Activated naive CD8-positive, alpha-beta T cell (primary cell): ENCODE data around the gene TEKTIP1.
"Not testable (repeated sequence)": the region's sequence is repeated elsewhere in the genome, so short reads cannot be mapped to it uniquely, and the experiment has no call there.

Experiments used
- H3K27ac Mint-ChIP-seq: one replicate; pipeline ENCODE4 v1.8.0; 2021; ENCODE audit warnings: mixed read lengths
- H3K27me3 Mint-ChIP-seq: one replicate; pipeline ENCODE4 v1.8.0; 2021; ENCODE audit warnings: mixed read lengths
- H3K36me3 Mint-ChIP-seq: one replicate; pipeline ENCODE4 v1.8.0; 2021; ENCODE audit warnings: mixed read lengths
- H3K4me1 Mint-ChIP-seq: one replicate; pipeline ENCODE4 v1.8.0; 2021; ENCODE audit warnings: low read depth, mixed read lengths
- H3K4me3 Mint-ChIP-seq: one replicate; pipeline ENCODE4 v1.8.0; 2021; ENCODE audit warnings: mild to moderate bottlenecking, mixed read lengths
- H3K9me3 Mint-ChIP-seq: one replicate; pipeline ENCODE4 v1.8.0; 2021; ENCODE audit warnings: low read depth, mixed read lengths

TEKTIP1 gene

DNA sequence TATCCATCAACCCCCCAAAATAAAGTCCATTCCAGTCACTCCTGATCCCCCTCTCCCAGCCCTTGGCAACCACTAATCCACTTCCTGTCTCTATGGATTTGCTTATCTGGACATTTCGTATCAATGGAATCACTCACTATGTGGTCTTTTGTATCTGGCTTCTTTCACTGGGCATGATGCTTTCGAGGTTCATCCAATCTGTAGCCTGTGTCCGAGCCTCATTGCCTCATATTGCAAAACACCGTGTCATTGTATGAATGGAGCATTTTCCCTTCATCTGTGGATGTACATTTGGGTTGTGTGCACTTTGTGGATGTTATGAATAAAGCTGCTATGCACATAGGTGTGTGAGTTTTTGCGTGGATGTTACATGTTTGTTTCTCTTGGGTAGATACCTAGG is 34.2 kb upstream of the TEKTIP1 start:
- Mint-ChIP-seq H3K27me3 (no peaks in the 10 kb centered on the region), H3K4me1 (peaks cover 43% of the 10 kb centered on the region), H3K9me3 (no peaks in the 10 kb centered on the region), H3K4me3 (peak overlapping the region; percentile 97), H3K36me3 (peaks cover 3% of the 10 kb centered on the region), H3K27ac (peak overlapping the region; percentile 98)

DNA sequence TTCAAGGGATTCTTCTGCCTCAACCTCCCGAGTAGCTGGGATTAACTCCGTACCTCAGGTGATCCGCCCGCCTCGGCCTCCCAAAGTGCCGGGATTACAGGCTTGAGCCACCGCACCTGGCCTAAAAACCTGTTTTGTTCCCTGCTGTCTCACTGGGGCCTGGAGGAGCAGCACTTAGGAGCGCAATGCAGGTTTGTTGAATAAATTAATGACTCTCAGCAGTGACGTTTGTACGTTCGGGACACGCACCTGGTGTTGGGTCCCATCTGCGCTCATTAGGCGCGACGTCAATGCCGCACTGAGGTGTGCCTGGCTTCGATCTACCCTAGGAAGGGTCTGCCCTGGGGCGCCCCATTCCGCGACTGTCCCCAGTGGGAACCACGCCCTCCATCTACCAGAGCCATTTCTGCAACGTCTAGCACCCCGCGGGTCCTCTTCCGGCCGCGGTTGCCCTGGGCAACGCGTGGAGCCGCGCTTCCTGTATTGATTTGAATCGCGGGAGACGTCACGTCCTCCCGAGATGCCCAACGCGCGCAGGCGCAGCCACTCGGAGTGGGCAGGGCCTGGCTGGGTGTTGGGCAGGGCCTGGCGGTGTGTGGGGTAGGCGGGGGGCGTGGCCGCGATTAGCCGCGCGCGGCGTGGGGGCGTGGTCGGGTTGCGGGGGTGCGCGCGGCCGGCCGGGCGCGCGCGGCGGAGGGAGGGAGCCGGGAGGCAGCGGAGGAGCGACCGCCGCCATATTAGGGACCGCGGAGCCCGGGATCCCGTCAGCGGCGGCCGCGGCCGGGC is 33.2 kb upstream of the TEKTIP1 start, which contains the start of gene FZR1:
Gene FZR1, plus strand, starts transcription at position 714 of the 786 bp plus-strand sequence. CDS start 16,679 bp downstream, outside the sequence.
- Mint-ChIP-seq H3K4me3 (peak within 1 kb of the TSS; percentile 97), H3K9me3 (no peaks in the 10 kb centered on the region), H3K36me3 (peaks cover 3% of the 10 kb centered on the region), H3K27ac (peak within 1 kb of the TSS; percentile 98), H3K4me1 (peaks cover 42% of the 10 kb centered on the region), H3K27me3 (no peaks in the 10 kb centered on the region)

DNA sequence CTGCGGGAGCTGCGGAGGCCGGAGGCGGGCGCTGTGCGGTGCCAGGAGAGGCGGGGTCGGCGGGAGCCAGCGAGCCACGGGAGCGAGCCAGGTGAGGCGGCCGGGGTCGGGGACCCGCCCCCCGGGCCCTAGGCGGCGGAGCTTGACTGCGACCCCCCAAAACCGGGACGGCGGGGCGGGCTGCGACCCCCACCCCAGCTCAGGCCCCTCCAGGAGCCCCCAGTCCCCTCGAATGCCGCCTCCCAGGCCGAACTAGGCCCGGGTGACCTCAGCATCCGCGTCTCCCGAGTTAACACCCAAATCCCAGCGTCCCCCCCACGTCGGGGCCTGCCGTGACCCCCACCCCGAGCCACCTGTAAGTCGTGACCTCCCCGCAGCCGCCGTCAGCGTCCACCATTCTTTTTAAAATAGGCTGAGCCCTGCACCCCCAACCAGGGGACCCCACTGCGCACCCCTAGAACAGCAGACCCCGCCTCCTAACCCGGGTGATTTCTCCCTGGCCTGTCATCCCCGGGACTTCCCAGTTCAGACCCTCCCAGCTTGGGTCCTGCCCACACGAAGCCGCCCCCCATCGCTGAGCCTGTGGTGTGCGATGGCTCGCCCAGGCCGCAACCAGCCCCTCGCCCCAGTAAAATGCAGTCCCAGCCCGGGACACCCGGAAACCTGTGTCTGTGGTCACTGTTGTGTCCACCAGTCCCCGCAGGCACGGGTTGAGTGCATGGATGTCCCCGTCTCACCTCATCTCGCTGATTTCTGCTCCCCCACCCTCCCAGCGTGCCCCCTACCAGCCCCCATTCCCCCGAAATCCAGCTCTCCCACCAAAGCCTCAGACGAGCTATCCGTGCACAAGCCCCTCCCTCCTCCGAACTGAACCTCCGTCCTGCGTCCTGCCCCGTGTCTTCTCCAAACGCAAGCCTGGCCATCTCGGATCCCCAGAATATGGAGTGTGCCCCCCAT is 32.3 kb upstream of the TEKTIP1 start:
- Mint-ChIP-seq H3K9me3 (no peaks in the 10 kb centered on the region), H3K4me3 (peak overlapping the region; percentile 89), H3K27ac (peak overlapping the region; percentile 46), H3K4me1 (peaks cover 42% of the 10 kb centered on the region), H3K36me3 (peaks cover 3% of the 10 kb centered on the region), H3K27me3 (no peaks in the 10 kb centered on the region)

- no peaks in the 10 kb centered on the region for H3K9me3 Mint-ChIP-seq
- H3K4me3 Mint-ChIP-seq: peak overlapping the region; percentile 89
- H3K4me1 Mint-ChIP-seq: peaks cover 42% of the 10 kb centered on the region
- H3K36me3 Mint-ChIP-seq: peaks cover 3% of the 10 kb centered on the region
- H3K27ac Mint-ChIP-seq: peak overlapping the region; percentile 46
- H3K27me3 Mint-ChIP-seq: no peaks in the 10 kb centered on the region
These were observed 31.4 kb upstream of the TEKTIP1 start for GRCh38 chr19:3507371-3508120.

DNA sequence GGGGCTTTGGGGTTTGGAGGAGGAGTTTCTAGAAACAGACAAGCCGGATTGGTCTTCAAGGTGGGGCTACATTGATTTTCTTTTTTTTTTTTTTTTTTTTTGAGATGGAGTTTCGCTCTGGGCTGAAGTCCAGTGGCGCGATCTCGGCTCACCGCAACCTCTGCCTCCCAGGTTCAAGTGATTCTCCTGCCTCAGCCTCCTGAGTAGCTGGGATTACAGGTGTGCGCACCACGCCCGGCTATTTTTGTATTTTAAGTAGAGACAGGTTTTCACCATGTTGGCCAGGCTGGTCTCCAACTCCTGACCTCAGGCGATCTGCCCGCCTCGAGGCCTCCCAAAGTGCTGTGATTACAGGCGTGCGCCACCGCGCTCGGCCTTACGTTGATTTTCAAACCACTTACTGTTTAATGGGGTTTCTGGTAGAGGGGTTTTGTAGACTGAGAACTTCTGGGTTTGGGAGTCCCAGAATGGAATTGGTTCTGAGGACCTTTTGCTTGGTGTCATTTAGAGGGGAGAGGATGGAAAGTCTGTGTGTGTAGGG is 30.8 kb upstream of the TEKTIP1 start:
- Mint-ChIP-seq H3K4me1 (peaks cover 42% of the 10 kb centered on the region), H3K4me3 (peak overlapping the region; percentile 65)
- not testable (repeated sequence) for H3K36me3 Mint-ChIP-seq, H3K9me3 Mint-ChIP-seq, H3K27me3 Mint-ChIP-seq, H3K27ac Mint-ChIP-seq

DNA sequence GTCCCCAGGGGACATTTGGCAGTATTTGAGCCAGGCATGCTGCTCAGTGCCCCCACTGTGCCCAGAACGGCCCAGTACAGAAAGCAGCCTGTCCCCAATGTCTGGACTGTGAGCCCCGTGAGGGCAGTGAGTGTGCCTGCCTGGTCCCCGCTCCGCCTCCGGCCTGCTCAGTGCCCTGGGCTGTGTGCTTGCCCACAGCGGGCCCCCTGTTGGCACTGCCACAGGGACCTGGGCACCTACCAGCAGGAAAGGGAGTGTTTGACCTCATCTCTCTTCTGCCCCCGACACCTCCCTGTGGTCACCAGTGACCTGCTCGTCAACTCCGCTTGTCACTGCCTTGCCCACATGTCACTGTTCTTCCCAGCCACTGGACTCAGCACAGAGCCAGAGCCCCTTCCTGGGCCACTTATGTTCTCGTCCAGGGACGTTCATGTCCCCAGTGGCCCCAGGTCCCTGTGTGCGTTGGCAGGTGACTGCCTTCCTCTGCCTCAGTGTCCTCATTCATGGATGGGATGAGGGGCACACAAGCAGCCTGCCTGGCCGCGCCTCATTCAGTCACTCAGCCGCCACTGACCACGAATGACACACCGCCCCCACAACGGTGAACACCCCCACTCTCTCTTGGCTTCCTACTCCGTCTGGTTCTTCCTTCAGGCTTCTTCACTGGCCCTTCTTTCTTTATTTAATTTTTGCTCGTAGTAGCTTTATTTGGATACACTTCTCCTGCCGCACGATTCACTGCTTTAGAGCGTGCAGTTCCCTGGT is 30.0 kb upstream of the TEKTIP1 start:
- Mint-ChIP-seq H3K9me3 (no peaks in the 10 kb centered on the region), H3K4me3 (peak overlapping the region; percentile 43), H3K4me1 (peaks cover 42% of the 10 kb centered on the region), H3K27me3 (no peaks in the 10 kb centered on the region), H3K27ac (peak overlapping the region; percentile 24), H3K36me3 (peaks cover 3% of the 10 kb centered on the region)

DNA sequence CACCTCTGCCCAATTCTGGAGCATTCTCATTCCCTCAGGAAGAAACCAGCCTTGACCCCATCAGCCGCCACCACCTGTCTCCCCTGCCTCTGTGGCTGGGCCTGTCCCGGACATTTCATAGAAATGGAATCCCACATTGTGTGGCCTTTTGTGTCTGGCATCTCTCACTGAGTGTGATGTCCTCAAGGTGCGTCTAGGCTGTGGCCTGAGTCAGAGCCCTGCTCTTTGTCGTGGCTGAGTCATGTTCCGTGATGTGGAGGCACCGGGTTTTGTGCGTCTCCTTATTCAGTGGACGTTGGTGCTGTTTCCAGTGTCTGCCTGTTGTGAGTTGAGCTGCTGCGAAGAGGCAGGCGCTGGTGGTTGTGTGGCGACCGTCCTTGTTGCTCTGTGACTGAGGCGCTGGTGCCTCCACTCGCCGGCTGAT is 29.4 kb upstream of the TEKTIP1 start:
- Mint-ChIP-seq H3K27me3 (no peaks in the 10 kb centered on the region), H3K36me3 (peaks cover 3% of the 10 kb centered on the region), H3K27ac (peak overlapping the region; percentile 24), H3K9me3 (no peaks in the 10 kb centered on the region), H3K4me1 (peaks cover 45% of the 10 kb centered on the region), H3K4me3 (peak overlapping the region; percentile 43)

DNA sequence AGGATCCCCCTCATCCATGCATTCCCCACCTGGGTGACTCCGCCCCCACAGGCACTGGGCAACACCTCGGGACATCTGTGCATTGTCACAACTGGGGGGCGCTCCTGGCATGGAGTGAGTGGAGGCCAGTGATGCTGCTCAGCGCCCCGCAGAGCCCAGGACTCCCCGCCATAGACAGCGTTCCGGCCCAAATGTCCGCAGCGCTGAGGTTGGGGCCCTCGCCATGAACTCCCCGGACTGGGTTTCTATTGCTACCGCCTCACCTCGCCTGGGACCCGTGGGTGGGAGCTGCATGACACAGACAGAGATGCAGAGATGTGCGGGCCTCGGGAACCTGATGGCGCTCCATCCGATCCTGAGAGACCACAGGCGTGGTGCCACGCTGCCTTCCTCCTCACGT is 28.2 kb upstream of the TEKTIP1 start:
- H3K4me1 Mint-ChIP-seq: peaks cover 42% of the 10 kb centered on the region
- peaks cover 3% of the 10 kb centered on the region for H3K36me3 Mint-ChIP-seq
- no peaks in the 10 kb centered on the region for H3K9me3 Mint-ChIP-seq
- H3K27me3 Mint-ChIP-seq: no peaks in the 10 kb centered on the region
- H3K27ac Mint-ChIP-seq: no peak overlapping the region
- no peak overlapping the region for H3K4me3 Mint-ChIP-seq

- peaks cover 3% of the 10 kb centered on the region for H3K36me3 Mint-ChIP-seq
- H3K4me3 Mint-ChIP-seq: no peak overlapping the region
- H3K4me1 Mint-ChIP-seq: peaks cover 44% of the 10 kb centered on the region
- H3K27ac Mint-ChIP-seq: no peak overlapping the region
- H3K9me3 Mint-ChIP-seq: no peaks in the 10 kb centered on the region
- no peaks in the 10 kb centered on the region for H3K27me3 Mint-ChIP-seq
These were observed 27.3 kb upstream of the TEKTIP1 start for GRCh38 chr19:3511506-3512251.

DNA sequence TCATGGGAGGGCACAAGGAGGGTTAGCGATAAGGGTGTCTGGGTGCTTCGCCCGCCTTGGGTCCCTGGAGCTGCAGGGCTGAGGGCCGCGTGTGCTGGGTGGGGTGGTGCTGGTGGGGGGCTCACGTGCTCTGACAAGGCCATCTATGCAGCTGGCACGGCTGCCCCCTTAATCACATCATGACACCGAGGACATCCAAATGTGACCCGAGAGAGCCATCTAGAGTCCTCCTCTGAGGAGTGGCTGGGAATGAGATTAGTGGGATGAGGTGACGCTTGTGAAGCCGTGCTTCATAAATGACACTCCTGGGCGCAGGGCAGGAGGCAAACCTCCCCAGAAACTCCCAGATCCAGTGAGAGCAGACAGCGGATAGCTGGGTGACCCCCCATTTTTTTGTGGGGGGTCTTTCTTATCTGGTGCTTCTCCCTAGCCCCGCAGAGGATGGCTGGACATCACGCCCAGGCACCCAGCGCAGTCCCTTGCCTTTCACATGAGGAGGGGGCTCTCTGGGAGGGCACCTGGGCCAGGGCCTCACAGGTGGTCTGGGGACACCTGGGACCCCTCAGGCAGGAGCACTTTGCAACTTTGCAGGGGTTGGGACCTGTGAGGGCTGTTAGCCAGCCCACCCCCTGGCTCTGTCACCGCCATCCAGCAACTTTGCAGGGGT is 26.3 kb upstream of the TEKTIP1 start:
- no peak overlapping the region for H3K4me3 Mint-ChIP-seq
- H3K27ac Mint-ChIP-seq: no peak overlapping the region
- H3K27me3 Mint-ChIP-seq: no peaks in the 10 kb centered on the region

GRCh38 chr19:3513229-3514140 is 25.5 kb upstream of the TEKTIP1 start:
- peaks cover 3% of the 10 kb centered on the region for H3K36me3 Mint-ChIP-seq
- H3K9me3 Mint-ChIP-seq: no peaks in the 10 kb centered on the region
- H3K27ac Mint-ChIP-seq: no peak overlapping the region
- no peaks in the 10 kb centered on the region for H3K27me3 Mint-ChIP-seq
- no peak overlapping the region for H3K4me3 Mint-ChIP-seq
- peaks cover 43% of the 10 kb centered on the region for H3K4me1 Mint-ChIP-seq

More for the DNA sequence above, 26.3 kb upstream of the TEKTIP1 start:
- H3K4me1 Mint-ChIP-seq: peaks cover 42% of the 10 kb centered on the region
- H3K36me3 Mint-ChIP-seq: peaks cover 3% of the 10 kb centered on the region
- no peaks in the 10 kb centered on the region for H3K9me3 Mint-ChIP-seq

DNA sequence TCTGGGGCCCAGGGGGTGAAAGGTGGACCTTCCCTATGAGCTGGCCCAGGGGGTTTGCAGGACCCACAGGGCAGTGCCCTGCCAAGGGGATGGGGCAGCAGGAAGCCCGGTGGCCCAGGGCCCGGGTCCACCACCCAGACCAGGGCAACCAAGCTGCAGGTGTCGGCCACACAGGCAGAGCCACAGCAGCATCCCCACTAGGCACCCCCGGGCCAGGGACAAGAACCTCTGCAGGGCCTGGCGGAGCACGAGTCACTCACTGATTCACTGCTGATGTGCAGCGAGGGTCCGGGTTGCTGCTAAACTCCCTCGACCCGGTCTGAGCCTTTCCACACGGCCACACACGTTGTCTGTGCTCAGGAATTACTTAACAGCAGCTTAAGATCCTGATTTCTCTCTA is 24.0 kb upstream of the TEKTIP1 start:
- Mint-ChIP-seq H3K36me3 (no peaks in the 10 kb centered on the region), H3K4me1 (peaks cover 32% of the 10 kb centered on the region), H3K27me3 (no peaks in the 10 kb centered on the region), H3K27ac (no peak overlapping the region), H3K4me3 (no peak overlapping the region), H3K9me3 (no peaks in the 10 kb centered on the region)
